Articular chondrocyte of knee joint (primary cell): ENCODE measurements around the gene C2orf78. TPM values are rescaled to one million over a fixed set of nuclear protein-coding genes. Genes with fewer than 3 reads are reported as not detected.

Experiments used
- total RNA-seq: library from RNA; depleted of rRNA; stranded (reverse); fragments of >200 nt; gene quantifications from 2 replicates; pipeline ENCODE4 v1.2.3, GENCODE V29; 2012

Gene C2orf78, protein sequence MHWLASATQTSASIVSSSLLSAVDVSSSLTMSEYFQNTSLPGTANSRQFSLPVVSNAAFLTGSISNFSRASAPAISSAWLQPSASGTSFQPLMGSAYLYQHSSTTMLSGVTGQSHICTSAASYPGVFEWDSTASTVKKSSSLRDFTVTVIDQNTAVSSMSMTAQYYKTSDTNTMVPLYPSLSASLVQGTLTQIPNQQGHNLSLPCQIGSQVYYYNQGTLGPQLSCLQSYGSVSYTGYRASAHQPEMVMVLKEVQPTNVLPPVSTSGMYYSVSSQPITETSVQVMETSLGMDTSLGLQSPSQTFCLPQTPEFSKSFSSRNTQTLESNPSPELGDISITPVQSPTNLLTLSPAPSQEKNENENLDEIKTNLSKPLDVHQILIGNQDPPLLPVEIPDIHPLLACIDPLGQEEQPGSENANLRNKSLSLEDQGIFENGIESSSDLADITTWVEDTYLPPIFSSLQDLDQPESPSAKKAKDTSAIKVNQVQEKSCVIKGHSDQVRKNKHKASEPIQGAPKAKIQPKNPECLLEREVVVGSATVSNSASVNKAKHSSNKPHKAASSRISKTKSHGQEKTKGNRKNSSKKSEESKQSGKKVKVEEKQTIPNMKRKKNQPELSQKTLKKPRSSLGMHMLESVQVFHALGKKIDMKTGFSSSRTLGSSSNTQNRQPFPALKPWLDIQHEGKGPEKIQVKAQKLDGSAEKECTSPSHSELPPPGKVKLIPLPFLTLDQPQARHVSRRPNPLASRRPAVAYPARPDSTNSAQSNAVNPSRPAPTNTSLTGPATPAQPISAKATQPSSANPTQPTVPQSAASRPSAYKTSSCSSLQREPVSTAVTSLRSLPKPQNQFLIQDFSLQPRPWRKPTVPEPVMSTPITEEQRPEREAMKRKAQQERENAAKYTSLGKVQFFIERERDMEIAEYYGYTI
- not detected in 2 replicates for total RNA-seq

DNA sequence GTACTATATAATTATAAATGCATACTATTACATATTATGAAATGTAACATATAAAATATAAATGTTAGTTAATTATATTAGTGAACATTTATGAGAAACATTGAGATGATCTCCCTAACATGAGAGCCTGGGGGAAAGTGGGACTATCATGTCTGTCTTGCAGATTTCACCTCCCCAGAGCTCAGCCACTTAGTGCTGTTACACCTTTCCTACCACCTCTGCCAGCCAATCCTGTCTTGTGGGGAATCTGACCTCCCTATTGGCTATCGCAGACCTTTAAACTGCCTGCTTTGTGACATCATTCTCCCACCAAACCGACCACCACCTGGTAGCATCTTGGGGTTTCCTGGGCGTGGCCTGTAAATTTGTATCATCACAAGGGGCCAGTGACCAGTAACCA, at the start of gene C2orf78:
TSS of gene C2orf78 (plus strand) at position 301 of the 400 bp plus-strand sequence. CDS start 127 bp downstream, outside the sequence.

DNA sequence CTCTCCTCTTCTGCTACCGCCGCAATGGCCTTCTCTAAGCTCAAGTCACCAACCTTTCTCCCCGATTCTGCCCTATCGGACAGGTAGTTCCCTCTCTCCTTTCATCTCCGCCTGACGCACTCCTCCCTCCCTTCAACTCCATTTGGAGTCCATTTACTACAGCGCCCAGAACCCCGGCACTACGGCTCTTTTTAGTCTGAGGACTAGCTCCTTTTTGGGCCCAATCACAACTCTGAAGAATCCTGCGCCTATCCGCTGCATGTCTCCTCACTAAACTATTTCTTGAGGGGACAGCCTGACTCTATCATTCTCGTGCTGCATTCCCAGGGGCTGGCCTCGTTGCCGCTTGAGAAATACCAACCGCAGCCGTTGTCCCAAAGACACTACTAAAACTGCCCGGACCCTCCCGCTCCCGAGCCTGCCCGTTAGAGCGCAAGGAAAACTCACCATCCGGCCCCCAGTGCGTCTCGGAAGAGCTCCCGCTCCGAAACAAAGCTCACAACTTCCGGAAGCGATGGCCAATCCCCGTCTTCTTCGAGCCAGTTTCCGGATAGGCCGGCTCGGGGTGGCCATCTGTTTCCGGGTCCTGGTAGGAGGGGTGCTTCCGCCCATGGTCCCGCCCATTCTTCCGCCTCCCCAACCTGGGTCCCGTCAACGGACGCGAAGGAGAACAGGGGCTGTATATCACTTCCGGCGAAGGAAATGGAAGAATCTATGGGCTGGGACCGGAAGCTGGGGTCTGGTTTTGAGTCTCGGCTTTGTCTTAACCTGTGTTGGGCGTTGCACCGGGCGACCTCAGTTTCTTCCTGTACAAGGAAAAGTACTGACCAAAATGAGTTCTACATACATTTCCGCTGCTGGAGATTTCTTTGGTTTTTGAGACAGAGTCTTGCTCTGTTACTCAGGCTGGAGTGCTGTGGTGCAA, 46.9 kb upstream of the C2orf78 start, which contains the start of gene TPRKB:
TSS of gene TPRKB (minus strand) at position 491 of the 925 bp plus-strand sequence. CDS start 2,776 bp downstream, outside the sequence.

DNA sequence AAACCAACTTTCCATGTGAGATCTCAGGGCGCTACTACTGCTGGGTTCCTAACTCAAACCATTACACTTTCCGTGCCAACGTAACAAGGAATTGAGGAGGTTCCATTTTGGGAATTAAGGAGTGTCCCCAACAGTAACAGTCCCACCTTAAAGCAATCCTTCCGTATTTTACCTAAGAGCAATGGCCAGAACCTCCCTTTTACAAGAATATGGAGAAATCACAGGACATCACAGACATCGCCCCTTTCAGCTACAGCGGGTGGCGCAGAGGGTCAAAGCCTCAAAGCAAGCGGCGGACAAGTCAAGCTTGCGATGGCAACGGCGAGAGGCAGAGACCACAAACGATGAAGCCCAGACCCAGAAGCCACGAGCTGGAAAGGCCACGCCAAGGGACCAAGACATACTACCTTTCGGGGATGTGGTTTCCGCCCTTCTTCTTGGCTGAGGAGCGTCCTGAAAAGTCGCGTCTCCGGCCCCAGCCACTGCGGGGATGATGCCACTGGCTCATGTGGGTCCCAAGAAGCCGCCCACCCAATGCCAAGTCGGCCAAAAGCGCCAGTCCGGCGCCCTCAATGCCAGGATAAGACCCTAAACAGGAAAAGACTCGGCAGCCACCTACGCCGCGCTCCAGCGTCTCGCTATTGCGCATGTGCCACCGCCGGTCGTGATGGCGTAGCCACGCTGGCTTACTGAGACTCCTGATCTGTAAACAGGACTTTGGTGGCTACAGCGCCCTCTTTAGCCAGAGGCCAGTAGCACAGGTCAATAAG, 4.3 kb upstream of the C2orf78 start, which contains the start of gene DUSP11:
TSS of gene DUSP11 (minus strand) at position 637 of the 770 bp plus-strand sequence. CDS start at position 508, 129 bp downstream.

DNA sequence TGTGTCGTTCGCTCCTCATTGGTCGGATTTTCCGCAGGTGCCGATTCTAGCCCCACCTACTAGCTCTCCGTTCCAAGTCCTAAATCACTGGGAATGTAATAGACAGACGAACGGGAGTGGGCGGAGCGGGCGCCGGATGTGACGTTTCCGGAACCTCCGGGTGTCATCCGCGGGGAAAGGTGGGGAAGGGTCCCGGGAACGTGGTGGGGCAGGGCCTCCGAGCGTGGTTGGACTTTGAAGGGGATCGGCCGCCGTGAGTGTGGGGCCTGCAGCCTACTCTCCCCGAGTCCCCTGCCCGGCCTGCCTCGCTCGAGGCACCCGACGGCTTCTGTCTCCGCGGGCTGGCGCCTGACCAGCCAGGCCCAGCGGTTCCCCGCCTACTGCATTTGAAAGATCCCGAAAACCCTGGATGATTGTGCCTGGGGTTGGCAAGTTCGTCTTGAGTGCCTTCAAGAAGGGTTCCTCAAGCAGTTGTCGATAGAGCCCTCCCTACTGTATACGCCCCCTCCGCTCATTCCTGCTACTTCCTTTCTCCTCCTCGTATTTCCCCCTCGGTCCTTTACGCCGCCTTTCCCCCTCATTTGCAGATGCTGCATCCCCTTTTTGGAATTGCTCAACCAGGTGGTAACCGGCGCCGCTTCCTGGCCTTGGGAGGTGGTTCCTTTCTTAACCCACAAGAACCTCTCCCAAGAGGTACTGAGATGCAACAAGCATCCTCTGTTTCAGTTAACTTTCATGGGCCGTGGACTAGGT, 45.0 kb downstream of the C2orf78 start, which contains the start of gene STAMBP:
TSS of gene STAMBP (plus strand) at position 144 of the 753 bp plus-strand sequence. CDS start 1,896 bp downstream, outside the sequence.

Other genes starting within 250 kb of the C2orf78 start
- gene NAT8, start 141.8 kb upstream of the C2orf78 start, total RNA-seq = not detected in 2 replicates
- 29.3 and 37.3 TPM in 2 replicates for gene TPRKB, start 46.8 kb upstream of the C2orf78 start, total RNA-seq
- gene DUSP11, start 4.1 kb upstream of the C2orf78 start, total RNA-seq = 42.7 and 51.2 TPM in 2 replicates
- gene STAMBP, start 44.8 kb downstream of the C2orf78 start, total RNA-seq = 25.5 and 36.6 TPM in 2 replicates
- gene ACTG2, start 108.8 kb downstream of the C2orf78 start, total RNA-seq = 0.11 TPM in 1 of 2 replicates, not detected in the other
- gene DGUOK, start 142.7 kb downstream of the C2orf78 start, total RNA-seq = 44.7 and 47.1 TPM in 2 replicates
- 2.0 and 2.5 TPM in 2 replicates for gene TET3, start 200.7 kb downstream of the C2orf78 start, total RNA-seq